GM18868 (cell line): ENCODE data around the gene TNFAIP2.
"Not testable (repeated sequence)": the region's sequence is repeated elsewhere in the genome, so short reads cannot be mapped to it uniquely, and the experiment has no call there.

Source experiments
- ATAC-seq: cut with Tn5 transposase; IDR thresholded peaks from one replicate; pipeline ENCODE4 v1.9.1; 2021; ENCODE audit warnings: mild to moderate bottlenecking, moderate library complexity; ENCODE audit not compliant: unreplicated experiment

The TNFAIP2 gene

DNA sequence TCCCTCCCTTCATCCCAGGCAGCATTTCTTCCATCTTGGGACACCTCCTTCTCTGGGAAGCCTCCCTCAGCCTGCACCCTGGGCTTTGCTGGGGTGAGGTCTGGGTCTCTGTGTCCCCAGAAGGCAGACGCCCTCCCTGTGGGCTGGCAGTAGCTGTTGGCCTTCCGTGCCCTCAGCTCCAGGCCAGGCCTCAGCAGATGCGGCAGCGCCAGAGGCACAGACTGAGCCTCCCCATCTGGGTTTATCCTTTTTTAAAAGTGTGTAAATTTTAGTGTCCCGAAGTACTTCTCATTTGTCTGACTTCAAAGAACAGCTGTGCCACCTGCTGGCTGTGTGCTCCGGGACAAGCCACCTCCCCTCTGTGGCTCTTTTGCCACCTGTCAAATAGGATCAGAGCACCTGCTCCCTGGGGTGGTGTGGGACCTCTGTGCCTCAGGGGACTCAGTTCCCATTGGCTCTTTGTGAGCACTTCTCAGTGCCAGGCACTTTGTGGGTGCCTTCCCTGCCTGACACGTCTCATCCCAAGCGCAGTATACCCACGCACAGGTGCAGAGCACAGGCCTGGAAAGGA, 17.6 kb upstream of the TNFAIP2 start:
- no peak for ATAC-seq

DNA sequence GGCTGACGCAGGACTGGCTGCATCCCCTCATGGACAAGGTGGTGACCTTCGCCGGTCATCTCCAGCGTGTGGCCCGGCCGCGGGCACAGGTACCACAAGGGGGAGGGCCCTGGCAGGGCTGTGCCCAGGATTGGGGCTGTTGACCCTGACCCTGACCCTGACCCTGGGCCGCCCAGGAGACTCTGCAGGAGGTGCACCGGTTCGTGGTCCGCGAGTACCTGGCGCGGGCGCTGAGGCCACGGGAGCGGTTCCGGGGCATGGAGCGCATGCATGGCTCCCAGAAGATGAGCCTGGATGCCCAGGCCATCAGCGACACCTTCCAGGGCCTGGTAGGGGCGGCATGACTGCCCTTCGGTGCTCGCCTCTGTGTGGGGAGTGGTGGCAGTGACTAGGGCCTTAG, 15.8 kb upstream of the TNFAIP2 start:
- no peak for ATAC-seq

DNA sequence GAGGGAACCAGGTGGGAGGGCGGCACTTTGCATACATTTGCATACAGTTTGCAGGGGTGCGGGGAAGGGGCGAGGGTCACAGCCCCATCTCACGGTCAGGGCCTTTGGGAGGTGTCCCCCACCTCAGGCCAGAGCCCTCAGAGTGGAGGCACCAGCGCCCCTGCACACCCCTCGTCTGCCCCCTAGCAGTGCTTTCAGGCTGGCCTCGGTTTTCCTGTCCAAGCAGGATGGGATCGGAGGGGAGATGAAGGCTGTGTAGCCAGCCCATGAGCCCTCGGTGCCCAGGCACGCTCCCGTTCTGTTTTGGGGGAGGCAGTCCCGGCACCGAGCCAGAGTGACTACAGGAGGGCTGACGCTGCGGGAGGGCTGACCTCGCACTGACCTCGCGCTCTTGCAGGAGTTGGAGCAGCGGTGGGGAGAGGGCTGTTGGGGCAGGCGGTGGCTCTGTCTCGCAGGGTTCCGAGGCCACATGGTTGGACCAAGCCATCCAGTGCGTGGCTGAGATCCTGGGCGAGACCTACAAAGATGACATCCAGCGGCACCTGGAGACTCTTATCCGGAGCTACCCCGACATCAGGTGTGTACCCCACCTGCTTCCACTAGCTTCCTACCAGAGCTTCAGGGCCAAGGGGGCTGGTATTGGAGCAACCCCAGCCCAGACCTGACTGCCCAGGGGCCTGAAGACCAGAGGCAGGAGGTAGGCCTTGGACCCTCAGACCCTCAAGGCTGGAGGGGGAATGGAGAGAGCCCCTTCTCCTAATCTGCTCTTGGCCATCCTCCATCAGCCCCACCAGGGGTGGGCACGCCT, 15.1 kb upstream of the TNFAIP2 start:
- no peak for ATAC-seq

DNA sequence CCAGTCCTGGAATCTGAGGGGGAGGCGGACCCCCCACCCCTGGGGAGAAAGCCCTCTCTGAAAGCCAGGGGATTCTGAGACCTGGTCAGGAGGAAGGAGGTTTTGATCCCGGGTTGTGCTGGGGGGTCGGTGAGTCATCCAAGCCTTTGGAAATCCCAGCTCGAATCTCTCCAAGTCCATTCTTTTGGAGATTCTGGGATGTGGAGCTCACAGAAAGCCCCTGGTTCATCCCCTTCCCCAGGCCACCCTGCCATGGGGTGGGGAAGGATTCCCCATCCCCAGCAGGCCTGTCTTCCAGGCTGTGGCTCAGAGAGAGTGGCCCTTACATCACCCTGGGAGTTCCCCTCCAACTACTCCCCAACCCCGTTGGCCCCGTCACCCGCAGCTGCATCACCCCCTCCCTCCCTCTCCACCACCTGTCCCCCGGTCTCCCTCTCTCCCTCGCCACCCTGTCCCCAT, 14.5 kb upstream of the TNFAIP2 start:
- ATAC-seq, result peak; percentile 52

DNA sequence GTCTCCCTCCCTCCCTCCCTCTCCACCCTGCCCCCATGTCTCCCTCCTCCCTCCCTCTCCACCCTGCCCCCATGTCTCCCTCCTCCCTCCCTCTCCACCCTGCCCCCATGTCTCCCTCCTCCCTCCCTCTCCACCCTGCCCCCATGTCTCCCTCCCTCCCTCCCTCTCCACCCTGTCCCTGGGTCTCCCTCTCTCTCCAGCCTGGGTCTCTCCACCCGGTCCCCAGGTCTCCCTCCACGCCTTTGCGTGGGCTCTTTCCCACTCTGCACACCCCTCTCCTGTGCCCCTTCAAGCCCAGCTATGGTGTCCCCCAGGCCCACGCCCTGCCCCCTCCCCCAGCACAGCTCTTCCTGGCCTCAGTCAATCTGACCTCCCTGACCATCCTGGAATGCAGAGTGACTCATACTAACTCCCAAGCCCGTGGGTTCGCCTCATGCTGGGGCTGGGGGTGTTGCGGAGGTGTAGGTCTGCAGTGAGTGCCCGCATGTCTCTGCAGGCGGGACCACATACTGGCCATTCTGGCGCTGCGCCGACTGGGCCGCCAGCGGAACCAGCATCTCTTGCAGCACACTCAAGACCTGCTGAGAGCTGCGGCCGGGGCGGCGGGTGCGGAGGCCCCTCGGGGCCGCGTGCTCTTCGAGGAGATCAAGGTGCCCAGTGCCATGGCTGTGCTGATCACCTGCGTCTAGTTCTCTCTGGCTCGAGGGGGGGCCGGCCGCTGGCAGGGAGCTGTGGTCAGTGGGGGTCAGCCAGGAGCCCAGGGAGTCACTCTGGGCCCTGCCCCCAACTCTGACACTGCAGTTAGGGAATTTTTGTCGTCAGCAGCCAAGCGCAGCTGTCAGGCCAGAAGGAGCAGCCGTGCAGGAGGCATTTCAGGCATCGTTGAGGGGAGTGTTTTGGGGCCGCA, 13.5 kb upstream of the TNFAIP2 start:
- no peak for ATAC-seq

DNA sequence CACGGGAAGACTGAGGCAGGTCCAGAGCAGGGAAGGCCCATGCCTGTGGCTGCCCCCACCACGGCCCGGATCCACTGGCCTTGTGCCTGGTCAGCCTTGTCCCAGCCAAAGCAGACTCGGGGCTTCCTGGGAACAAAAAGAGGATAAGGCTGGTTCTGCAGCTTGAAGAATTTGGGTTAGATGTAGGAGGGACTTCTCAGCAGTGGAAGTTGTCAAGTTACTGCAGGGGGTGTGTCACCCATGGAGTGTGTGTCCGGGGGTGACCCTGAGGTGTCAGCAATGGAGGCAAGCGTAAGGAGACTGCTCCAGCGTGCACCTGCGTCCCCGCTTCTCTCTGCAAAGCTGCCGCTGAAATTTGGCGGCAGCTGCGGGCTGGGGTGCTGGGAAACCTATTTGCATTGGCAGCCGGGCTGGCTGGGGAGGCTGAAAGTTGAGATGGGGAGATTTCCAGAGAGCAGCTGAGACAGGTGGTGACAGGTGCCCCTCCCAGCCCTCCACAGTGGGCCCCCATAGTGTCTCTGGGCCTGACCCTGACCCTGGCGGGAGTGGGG, 12.5 kb upstream of the TNFAIP2 start:
- ATAC-seq, result no peak

DNA sequence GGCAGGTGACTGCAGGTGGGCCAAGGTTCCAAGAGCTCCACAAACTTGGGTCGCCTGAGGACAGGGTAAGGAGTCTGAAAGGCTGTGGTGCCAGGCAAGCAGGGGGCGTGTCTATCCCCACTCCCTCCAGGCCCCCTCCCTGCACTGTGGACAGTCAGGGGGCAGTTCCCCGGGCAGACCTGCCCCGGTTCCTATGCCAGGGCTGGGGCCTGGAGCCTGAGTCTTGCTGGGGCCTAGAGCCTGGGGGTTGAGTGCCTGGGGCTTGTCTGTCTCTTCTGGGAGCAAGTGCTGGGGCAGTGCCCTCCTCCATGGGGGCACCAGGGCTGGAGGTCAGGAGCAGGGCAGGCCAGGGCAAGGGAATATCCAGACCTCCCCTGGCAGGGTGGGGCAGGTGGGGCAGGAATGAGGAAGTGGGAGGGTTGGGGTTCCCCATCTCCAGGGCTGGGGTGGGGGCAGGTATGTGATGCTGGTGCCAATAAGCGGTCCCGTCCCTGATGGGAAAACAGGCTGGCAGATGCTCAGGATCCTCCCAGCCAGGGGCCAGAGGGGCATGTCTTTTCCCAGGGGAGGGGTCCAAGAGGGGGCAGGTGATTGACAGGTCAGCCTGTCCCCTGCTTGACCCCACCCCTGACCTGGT, 11.9 kb upstream of the TNFAIP2 start:
- no peak for ATAC-seq

DNA sequence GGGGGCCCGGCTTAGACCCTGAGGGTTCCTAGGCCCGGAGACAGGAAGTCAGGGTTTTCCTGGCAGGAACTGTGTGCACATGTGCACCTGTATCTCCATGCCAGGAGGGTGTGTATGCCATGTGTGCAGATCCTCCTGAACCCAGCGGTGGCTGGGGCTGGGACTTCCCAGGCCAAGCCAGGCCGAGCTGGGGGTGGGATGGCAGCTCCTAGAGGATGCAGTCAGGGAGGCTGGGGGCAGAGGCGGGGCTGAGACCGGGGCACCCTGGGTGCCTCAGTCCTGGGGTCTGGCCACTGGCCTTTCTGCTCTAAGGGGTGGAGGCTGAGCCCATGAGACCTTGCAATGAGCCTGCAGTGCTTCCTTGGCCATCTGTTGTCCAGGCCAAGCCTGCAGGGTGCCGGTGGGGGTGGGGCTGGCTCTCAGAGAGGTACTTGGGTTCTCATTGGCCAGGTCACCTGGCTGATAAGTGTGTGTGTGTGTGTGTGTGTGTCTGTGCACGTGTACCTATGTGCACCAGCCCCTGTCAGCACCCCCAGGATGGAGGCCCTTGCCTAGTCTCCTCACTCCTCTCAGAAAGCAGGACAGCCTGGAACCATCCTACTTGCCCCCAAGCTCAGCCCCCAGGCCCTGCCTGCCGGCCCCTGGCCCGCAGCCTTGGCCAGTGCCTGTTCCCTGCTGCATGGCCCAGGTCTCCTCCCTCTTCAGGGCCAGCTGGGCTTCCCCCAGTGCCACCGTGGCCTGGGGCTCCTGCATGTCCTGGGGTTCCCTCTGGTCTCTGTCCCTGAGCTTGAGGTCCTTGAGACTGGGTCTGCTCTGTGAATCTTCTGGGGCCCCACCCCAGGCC, 10.6 kb upstream of the TNFAIP2 start:
- ATAC-seq, result no peak

DNA sequence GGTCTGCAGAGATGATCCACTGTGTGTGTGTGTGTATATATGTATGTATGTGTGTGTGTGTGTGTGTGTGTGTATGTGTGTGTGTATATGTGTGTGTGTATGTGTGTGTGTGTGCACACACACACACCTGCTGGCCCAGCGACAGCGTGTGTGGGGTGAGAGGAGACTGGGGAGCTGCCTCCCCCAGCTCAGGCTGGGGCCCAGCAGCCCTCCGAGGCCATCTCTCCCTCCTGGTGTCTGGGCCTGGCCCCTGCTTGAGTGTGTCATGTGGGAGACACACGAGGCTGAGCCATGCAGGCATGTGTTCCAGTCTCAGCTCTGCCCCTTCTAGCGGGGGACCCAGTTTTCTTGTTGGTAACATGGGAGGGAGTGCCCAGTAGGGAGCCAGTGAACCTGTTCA, 10.0 kb upstream of the TNFAIP2 start:
- ATAC-seq, result no peak

DNA sequence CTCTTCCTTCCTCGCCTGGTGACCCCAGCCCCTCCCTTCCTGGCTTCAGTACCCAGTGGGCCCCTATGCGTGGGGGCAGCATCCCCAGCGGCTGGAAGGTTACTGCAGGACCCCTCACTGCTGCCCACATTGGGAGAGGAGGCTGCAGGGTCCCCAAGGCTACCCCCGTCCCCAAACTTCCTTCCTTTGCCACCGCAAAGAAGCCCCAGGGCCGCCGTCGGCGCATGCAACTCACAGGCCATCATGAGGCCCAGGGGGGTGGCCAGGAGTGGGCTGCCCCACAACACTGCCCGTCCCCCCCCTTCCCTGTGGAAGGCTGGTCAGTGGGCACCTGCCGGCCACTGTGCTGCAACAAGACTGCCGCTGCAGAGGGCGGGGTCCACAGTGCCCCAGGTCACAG, 9.5 kb upstream of the TNFAIP2 start:
- no peak for ATAC-seq

DNA sequence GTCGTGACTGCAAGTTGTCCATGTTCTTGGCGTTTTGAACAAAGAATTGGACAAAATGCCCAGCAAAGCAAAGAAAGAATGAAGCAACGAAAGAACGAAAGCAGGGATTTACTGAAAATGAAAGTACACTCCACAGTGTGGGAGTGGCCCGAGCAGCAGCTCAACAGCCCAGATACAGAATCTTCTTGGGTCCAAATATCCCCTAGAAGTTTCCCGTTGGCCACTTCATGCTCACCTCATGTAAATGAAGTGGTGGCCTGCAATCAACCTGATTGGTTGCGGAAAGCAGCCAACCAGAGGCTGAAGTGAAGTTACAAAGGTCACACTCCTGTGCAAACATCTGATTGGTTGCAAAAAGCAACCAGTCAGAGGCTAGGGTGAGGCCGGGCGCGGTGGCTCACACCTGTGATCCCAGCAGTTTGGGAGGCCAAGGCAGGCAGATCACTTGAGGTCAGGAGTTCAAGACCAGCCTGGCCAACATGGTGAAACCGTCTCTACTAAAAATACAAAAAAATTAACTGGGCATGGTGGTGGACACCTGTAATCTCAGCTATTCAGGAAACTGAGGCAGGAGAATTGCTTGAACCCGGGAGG, 8.1 kb upstream of the TNFAIP2 start:
- not testable (repeated sequence) for ATAC-seq

DNA sequence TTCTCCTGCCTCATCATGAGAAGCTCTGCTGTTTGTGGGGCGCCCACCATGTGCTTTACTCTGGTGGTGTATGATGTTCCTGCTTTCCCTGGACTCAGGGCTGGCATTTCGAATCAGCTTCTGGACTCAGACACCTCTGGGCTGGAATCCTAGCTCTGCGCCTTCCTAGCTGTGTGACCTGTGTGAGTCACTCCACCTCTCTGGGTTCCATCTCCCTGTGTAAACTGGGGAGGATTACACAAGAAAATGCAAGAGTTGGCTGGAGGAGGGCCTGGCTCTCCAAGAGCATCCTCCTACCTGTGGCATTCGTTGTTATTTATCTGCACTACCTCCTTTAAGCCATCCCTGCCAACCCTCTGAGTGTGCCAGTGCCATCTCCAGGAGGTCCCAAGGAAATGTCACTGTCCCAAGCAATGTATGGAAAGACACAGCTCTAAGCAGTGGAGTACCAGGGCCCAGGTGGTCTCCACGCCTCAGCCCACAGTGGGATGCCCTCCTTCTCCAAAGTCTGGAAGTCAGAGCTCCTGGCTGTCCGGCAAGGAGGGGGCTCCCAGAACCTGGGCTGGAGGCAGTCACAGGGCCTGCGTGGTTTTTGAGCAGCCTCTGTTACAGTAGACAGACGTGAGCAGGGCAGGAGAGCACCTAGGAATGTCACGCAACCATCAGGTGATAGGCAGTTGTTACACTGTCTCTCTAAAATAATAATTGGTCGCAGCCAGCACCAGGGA, 7.3 kb upstream of the TNFAIP2 start:
- ATAC-seq, result no peak

DNA sequence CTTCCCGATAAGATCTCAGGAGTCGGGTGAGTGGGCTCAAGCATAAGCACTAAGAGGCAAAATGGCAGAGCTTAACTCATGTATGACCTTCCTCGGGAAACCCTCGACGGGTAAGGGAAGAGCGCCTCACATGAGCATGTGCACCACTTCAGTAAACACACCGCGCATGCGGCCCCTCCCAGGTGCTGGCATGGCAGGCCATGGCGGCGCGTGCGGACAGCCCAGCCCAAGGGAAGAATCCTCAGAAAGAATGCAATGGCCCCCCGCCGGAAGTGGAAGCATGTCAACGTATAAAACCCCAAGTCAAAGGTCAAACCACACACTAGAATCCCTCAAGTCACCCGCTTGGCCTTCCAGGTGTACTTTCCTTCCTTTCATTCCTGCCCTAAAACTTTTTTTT, 6.6 kb upstream of the TNFAIP2 start:
- ATAC-seq, result no peak

DNA sequence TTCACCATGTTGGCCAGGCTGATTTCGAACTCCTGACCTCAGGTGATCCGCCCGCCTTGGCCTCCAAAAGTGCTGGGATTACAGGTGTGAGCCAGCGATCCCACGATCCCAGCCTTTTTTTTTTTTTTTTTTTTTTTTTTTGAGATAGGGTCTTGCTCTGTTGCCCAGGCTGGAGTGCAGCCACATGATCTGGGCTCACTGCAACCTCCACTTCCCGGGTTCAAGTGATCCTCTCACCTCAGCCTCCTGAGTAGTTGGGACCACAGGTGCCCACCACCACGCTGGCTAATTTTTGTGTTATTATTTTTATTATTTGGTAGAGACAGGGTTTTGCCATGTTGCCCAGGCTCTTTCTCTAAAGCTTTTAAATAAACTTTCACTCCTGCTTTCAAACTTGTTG, 5.8 kb upstream of the TNFAIP2 start:
- not testable (repeated sequence) for ATAC-seq

DNA sequence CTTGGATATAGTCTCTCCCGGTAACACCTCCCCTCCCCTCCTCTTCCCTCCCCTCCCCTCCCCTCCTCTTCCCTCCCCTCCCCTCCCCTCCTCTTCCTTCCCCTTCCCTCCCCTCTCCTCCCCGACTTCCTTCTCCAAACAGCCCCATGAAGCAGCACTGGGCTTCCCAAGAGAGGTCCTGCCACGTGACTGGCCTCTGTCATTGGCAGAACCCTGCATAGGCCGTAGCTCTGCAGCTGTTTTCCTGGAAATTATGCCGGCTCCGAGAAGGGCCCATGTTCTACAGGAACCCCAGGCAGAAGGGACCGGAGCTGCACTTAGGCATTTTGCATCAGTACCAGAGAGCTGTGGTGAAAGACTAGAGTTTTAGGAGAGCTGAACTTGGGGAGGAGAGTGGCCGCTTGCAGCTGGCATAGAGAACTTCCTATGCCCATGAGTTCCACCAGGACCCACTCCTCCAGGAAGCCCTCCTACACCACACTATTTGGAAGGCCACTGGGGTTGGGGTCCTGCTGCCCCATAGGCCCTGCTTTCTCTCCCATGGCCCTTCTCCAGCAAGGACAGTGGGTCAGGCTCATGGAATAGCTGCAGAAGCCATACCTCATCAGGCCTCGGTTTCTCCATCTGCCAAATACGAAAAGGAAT, 5.1 kb upstream of the TNFAIP2 start:
- ATAC-seq, result no peak

DNA sequence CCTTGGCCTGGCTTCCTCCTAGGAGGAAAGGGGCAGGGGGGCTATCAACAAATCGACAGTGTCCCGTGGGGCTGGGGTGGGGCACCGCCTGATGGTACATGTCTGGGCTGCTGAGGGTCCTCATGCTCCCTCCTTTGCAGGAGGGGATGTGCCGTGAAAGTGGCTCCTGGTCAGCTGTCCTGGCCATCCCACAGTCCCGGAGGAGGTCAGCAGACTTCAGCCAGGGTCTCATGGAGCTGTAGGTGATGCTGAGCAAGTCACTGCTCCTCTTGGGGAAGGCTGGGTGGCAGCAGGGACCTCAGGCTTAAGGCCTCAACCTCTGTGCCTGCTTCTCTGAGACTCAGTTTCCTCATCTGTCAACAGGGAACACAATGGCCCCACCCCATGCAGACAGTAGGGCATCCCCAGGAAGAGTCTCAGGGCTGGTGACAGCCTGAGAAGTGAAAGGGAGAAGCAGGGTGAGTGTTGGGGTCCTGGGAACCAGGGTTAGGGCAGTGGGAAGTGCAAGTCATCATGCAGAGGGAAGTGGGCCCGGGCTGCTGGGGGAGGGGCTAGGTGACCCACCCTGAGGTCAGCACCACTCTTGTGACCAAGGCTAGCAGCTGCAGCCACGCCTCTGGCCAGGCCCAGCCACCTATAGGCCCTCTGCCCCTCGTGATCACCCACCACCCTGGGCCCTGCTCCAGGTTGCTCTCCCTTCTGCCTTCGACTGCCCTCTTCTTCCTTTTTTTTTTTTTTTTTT, 4.4 kb upstream of the TNFAIP2 start:
- ATAC-seq, result no peak

DNA sequence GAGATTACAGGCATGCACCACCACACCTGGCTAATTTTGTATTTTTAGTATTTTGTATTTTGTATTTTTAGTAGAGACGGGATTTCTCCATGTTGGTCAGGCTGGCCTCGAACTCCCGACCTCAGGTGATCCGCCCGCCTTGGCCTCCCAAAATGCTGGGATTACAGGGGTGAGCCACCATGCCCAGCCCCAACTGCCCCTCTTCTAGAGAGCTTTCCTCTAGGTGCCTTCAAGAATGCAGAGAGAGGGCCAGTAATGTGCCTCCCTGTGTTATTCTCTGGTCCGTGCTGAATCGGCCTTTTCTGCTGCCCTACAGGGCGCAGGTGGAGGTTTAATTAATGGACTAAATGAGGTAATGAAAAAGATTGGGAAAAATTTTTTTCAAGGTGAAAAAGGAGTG, 3.7 kb upstream of the TNFAIP2 start:
- ATAC-seq, result not testable (repeated sequence)
